Sigmoid colon (tissue), 7 donors: Measurements from ENCODE around the gene MAL. TPM values are rescaled to one million over a fixed set of nuclear protein-coding genes. Genes with fewer than 3 reads are reported as not detected.

Experiments
- DNase-seq: peaks from one replicate; pipeline ENCODE4 v3.0.0-alpha.2; 2019
- H3K27ac ChIP-seq, 4 donors: fragments of 200-600 bp; sonication (generic); one replicate each; pipeline ENCODE4 v1.5.1; 2016 to 2019; ENCODE audit warnings: mild to moderate bottlenecking in 1 of 4
- H3K27me3 ChIP-seq, 3 donors: fragments of 200-600 bp; sonication (generic); one replicate each; pipeline ENCODE4 v1.5.1; 2019; ENCODE audit warnings: mild to moderate bottlenecking in 1 of 3
- H3K36me3 ChIP-seq, 4 donors: fragments of 200-600 bp; sonication (generic); one replicate each; pipeline ENCODE4 v1.5.1; 2016 to 2019
- H3K4me1 ChIP-seq, 4 donors: fragments of 200-600 bp; sonication (generic); one replicate each; pipeline ENCODE4 v1.5.1; 2017 to 2019
- H3K4me3 ChIP-seq, 4 donors: fragments of 200-600 bp; sonication (generic); one replicate each; pipeline ENCODE4 v1.5.1; 2017 to 2019; ENCODE audit warnings: mild to moderate bottlenecking in 2 of 4, moderate library complexity in 1 of 4
- H3K9me3 ChIP-seq, 4 donors: fragments of 200-600 bp in 3 of 4; sonication (generic) in 3 of 4; one replicate each; pipeline versions ENCODE4 v1.5.1 to v1.6.1; 2013 to 2019
- CTCF ChIP-seq, 4 experiments: fragments of 450-650 bp in 3 of 4; fragments of 200-600 bp in 1 of 4; IDR thresholded peaks; one replicate each; pipeline ENCODE4 v1.5.1; 2016 to 2019; ENCODE audit warnings: antibody characterized with exemption in 4 of 4, mild to moderate bottlenecking in 3 of 4, moderate library complexity in 2 of 4
- EP300 ChIP-seq, 4 donors: sonication (generic); formaldehyde crosslinking; IDR thresholded peaks; one replicate each; pipeline ENCODE4 v1.6.1; 2017; ENCODE audit warnings: antibody characterized with exemption in 4 of 4
- POLR2A ChIP-seq, 2 donors: fragments of 450-650 bp; IDR thresholded peaks; one replicate each; pipeline ENCODE4 v1.6.1; 2016; ENCODE audit warnings: antibody characterized with exemption in 2 of 2, mild to moderate bottlenecking in 2 of 2, moderate library complexity in 2 of 2
- POLR2AphosphoS5 ChIP-seq, 4 donors: sonication (generic); formaldehyde crosslinking; IDR thresholded peaks; one replicate each; pipeline ENCODE4 v1.6.1; 2017; ENCODE audit warnings: antibody characterized with exemption in 4 of 4
- WGBS, 2 donors: extraction: QIAGEN DNeasy Blood & Tissue Kit; methylation state at CpG; one replicate each; pipeline ENCODE4 v1.1.7; 2013; 5-methylcytosine and 5-hydroxymethylcytosine counted together
- intact Hi-C: fragments of 100-400 bp; cut with DNase I; formaldehyde crosslinking; loops from one replicate; pipeline ENCODE4 v1.15.1; 2023
- polyA plus RNA-seq, 3 donors: library from polyadenylated mRNA; stranded (reverse); fragments of 200-250 nt; gene quantifications; one replicate each; pipeline ENCODE4 v1.2.3, GENCODE V29; 2013
- total RNA-seq, 4 donors: library from RNA; depleted of rRNA; stranded (reverse); fragments of >200 nt; gene quantifications; one replicate each; pipeline ENCODE4 v1.1.0, GENCODE V29; 2016
- donor health status: healthy with polysubstance abuse.
- donor health status: Bipolar disorder and iron deficiency.
- donor health status: healthy.

The MAL gene
- total and polyA plus RNA-seq, 7 donors = 0.69 to 28.9 (median 8.4) TPM

GRCh38 chr2:95048825-95049682 is 23.5 kb downstream of the MAL start:
- H3K4me3 ChIP-seq = no peak overlapping the region
- peaks cover 0 to 5% (median 0%) of the 10 kb centered on the region in 3 donors for H3K27me3 ChIP-seq
- intact Hi-C loops = no loop called here
- H3K27ac ChIP-seq = no peak overlapping the region
- TF ChIP-seq POLR2A (IDR thresholded peaks at IDR 0.05) = no peak
- TF ChIP-seq CTCF (IDR thresholded peaks at IDR 0.05) = no peak
- no peak for TF ChIP-seq EP300 (IDR thresholded peaks at IDR 0.05)
- no peak for TF ChIP-seq POLR2AphosphoS5 (IDR thresholded peaks at IDR 0.05)
- DNase-seq = peak; percentile 51
- no peaks in the 10 kb centered on the region for H3K9me3 ChIP-seq
- peaks cover 0 to under 1% (median 0%) of the 10 kb centered on the region in 4 donors for H3K4me1 ChIP-seq
- no peaks in the 10 kb centered on the region for H3K36me3 ChIP-seq
- 75 to 86% methylated on average over 15 of the region's 15 CpGs for WGBS, 2 donors

DNA sequence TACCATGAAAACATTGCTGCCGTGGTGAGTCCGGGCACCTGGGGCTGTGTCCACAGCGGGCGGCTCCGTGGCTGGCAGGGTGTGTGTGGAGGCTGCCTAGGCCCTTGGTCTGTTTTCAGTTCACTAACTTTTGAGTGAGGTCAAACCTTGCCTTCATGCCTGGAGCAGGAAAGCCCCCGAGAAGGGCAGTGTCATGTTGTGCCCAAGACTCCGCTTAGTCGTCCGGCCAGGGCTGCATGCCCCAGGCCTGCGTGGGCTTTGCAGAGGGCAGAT is 24.1 kb downstream of the MAL start:
- 96% methylated on average over 10 of the region's 10 CpGs for WGBS, 2 donors
- TF ChIP-seq CTCF (IDR thresholded peaks at IDR 0.05) (no peak), POLR2A (IDR thresholded peaks at IDR 0.05) (no peak), EP300 (IDR thresholded peaks at IDR 0.05) (no peak), POLR2AphosphoS5 (IDR thresholded peaks at IDR 0.05) (no peak)
- intact Hi-C loops = no loop called here

DNA sequence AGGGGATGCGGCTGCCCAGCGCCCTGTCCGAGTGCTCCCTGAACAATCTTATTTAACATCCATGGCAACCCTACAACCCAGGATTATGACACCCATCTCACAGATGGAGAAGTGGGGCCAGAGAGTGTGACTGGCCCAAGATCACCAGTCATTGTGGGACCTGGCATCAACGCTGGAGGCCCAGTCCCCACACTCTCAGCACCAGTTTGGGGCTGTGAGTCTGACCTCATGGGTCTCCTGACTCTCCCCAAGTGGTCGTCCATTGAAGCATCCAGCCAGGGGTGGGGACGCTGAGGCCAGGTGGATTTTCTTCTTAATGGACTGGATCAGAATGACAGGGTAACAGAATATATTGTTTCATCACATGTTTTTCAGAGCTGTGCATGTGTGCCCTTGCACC is 24.5 kb downstream of the MAL start:
- no peak for TF ChIP-seq EP300 (IDR thresholded peaks at IDR 0.05)
- TF ChIP-seq CTCF (IDR thresholded peaks at IDR 0.05) = no peak
- no peak for TF ChIP-seq POLR2A (IDR thresholded peaks at IDR 0.05)
- TF ChIP-seq POLR2AphosphoS5 (IDR thresholded peaks at IDR 0.05) = no peak
- no peak overlapping the region for H3K4me3 ChIP-seq
- no peak overlapping the region for H3K27ac ChIP-seq
- intact Hi-C loops = no loop called here
- WGBS, 2 donors = 90 to 93% methylated on average over 6 of the region's 6 CpGs
- H3K4me1 ChIP-seq = no peaks in the 10 kb centered on the region
- peaks cover 0 to 5% (median 0%) of the 10 kb centered on the region in 3 donors for H3K27me3 ChIP-seq
- peak; percentile 30 for DNase-seq
- H3K36me3 ChIP-seq = no peaks in the 10 kb centered on the region
- H3K9me3 ChIP-seq = no peaks in the 10 kb centered on the region

More for the DNA sequence above, 24.1 kb downstream of the MAL start:
- Histone ChIP-seq H3K9me3 (no peaks in the 10 kb centered on the region), H3K36me3 (no peaks in the 10 kb centered on the region), H3K4me1 (no peaks in the 10 kb centered on the region), H3K4me3 (no peak overlapping the region), H3K27ac (no peak overlapping the region), H3K27me3 (peaks cover 0 to 5% (median 0%) of the 10 kb centered on the region in 3 donors)
- peak; percentile 29 for DNase-seq

GRCh38 chr2:95050385-95051300 is 25.1 kb downstream of the MAL start:
- Histone ChIP-seq H3K27ac (no peak overlapping the region), H3K27me3 (peaks cover 0 to 8% (median 0%) of the 10 kb centered on the region in 3 donors), H3K36me3 (no peaks in the 10 kb centered on the region), H3K9me3 (no peaks in the 10 kb centered on the region), H3K4me3 (no peak overlapping the region), H3K4me1 (no peaks in the 10 kb centered on the region)
- whole genome bisulfite sequencing, 2 donors = 71 to 79% methylated on average over 7 of the region's 7 CpGs
- intact Hi-C loops = no loop called here
- TF ChIP-seq POLR2A (IDR thresholded peaks at IDR 0.05) (no peak), POLR2AphosphoS5 (IDR thresholded peaks at IDR 0.05) (no peak), CTCF (IDR thresholded peaks at IDR 0.05) (no peak), EP300 (IDR thresholded peaks at IDR 0.05) (no peak)
- peak; percentile 41 for DNase-seq
